Stomach (tissue), 4 donors: ENCODE measurements around the gene TMEM74B.
"Not testable (repeated sequence)": the region's sequence is repeated elsewhere in the genome, so short reads cannot be mapped to it uniquely, and the experiment has no call there.

ENCODE experiments used
- POLR2A ChIP-seq, 4 donors: fragments of 450-650 bp; IDR thresholded peaks; one replicate each; pipeline ENCODE4 v1.6.1; 2016; ENCODE audit warnings: antibody characterized with exemption in 4 of 4, control low read depth in 2 of 4, mild to moderate bottlenecking in 1 of 4, moderate library complexity in 1 of 4
- TF ChIP-seq, protein P1 (sequence below), 7 experiments: fragments of 450-650 bp in 4 of 7; fragments of 200-600 bp in 3 of 7; sonication (generic) in 3 of 7; IDR thresholded peaks; one replicate each; pipeline ENCODE4 v1.5.1; 2016 to 2019; ENCODE audit warnings: antibody characterized with exemption in 7 of 7, control low read depth in 2 of 7, mild to moderate bottlenecking in 1 of 7

DNA sequence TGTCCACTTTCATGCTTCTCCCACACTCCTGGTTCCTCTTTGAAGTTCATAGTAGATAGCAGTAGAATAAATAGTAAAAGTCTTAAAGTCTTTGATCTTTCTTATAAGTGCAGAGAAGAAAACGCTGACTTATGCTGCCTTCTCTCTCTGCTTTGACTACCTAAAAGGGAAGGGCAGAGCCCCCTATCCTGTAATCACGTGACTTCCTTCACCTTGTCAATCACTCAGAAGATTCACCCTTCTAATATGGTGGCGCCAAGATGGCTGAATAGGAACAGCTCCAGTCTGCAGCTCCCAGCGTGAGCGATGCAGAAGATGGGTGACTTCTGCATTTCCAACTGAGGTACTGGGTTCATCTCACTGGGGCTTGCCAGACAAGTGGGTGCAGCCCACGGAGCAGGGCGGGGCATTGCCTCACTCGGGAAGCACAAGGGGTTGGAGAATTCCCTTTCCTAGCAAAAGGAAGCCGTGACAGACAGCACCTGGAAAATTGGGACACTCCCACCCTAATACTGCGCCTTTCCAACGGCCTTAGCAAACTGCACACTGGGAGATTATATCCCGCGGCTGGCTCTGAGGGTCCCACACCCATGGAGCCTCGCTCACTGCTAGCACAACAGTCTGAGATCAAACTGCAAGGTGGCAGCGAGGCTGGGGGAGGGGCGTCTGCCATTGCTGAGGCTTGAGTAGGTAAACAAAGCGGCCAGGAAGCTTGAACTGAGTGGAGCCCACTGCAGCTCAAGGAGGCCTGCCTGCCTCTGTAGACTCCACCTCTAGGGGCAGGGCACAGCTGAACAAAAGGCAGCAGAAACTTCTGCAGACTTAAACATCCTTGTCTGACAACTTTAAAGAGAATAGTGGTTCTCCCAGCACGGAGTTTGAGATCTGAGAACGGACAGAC lies 32.0 kb upstream of the TMEM74B start:
- TF ChIP-seq, protein P1, sequence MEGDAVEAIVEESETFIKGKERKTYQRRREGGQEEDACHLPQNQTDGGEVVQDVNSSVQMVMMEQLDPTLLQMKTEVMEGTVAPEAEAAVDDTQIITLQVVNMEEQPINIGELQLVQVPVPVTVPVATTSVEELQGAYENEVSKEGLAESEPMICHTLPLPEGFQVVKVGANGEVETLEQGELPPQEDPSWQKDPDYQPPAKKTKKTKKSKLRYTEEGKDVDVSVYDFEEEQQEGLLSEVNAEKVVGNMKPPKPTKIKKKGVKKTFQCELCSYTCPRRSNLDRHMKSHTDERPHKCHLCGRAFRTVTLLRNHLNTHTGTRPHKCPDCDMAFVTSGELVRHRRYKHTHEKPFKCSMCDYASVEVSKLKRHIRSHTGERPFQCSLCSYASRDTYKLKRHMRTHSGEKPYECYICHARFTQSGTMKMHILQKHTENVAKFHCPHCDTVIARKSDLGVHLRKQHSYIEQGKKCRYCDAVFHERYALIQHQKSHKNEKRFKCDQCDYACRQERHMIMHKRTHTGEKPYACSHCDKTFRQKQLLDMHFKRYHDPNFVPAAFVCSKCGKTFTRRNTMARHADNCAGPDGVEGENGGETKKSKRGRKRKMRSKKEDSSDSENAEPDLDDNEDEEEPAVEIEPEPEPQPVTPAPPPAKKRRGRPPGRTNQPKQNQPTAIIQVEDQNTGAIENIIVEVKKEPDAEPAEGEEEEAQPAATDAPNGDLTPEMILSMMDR (IDR thresholded peaks at IDR 0.05): not testable (repeated sequence)
- TF ChIP-seq POLR2A (IDR thresholded peaks at IDR 0.05): not testable (repeated sequence)
